GM23338 (cell line): ENCODE data around the gene CLHC1.

Source experiments
- CREB1 ChIP-seq: fragments of 250-450 bp; sonication (Bioruptor Pico); IDR thresholded peaks from 2 replicates; pipeline ENCODE4 v1.5.0; 2020; ENCODE audit warnings: low read depth, mild to moderate bottlenecking, moderate library complexity
- CTCF ChIP-seq, 2 experiments: fragments of 200-600 bp in 1 of 2; sonication (generic) in 1 of 2; conservative IDR thresholded peaks; 2 replicates each; pipeline versions ENCODE4 v1.5.1 to v1.6.1; 2016 to 2017; ENCODE audit warnings: antibody characterized with exemption in 2 of 2, low read depth in 2 of 2, mild to moderate bottlenecking in 2 of 2, moderate library complexity in 1 of 2
- EZH2 ChIP-seq: fragments of 200-600 bp; sonication (generic); IDR thresholded peaks from one replicate; pipeline ENCODE4 v1.8.0; 2017; ENCODE audit warnings: antibody characterized with exemption, mild to moderate bottlenecking, low read depth; ENCODE audit not compliant: unreplicated experiment
- JUNB ChIP-seq: IDR thresholded peaks from one replicate; pipeline ENCODE4 v1.6.1; 2016; ENCODE audit warnings: antibody characterized with exemption; ENCODE audit not compliant: unreplicated experiment
- POLR2AphosphoS5 ChIP-seq: IDR thresholded peaks from 2 replicates; pipeline ENCODE4 v1.6.1; 2016; ENCODE audit warnings: antibody characterized with exemption, low read depth
- REST ChIP-seq: IDR thresholded peaks from one replicate; pipeline ENCODE4 v1.6.1; 2018; ENCODE audit warnings: antibody characterized with exemption; ENCODE audit not compliant: unreplicated experiment
- ZNF331 ChIP-seq: fragments of 250-450 bp; sonication (Bioruptor Pico); IDR thresholded peaks from 2 replicates; pipeline ENCODE4 v1.5.0; 2020; ENCODE audit warnings: low read depth, mild to moderate bottlenecking, moderate library complexity

GRCh38 chr2:55235724-55236538, 3.8 kb upstream of the CLHC1 start:
- no peak for TF ChIP-seq CTCF (conservative IDR thresholded peaks at IDR 0.05; ENCODE audit: low read depth in 2 of 2)
- TF ChIP-seq ZNF331 (CRISPR knock-in tag), result no peak
- TF ChIP-seq EZH2, result no peak
- no peak for TF ChIP-seq REST
- no peak for TF ChIP-seq JUNB
- TF ChIP-seq POLR2AphosphoS5, result no peak; the same call in 1 of the 2 replicates
- no peak for TF ChIP-seq CREB1 (CRISPR knock-in tag)
